ENCODE measurements around the gene ZNF497. TPM values are rescaled to one million over a fixed set of nuclear protein-coding genes. Genes with fewer than 3 reads are reported as not detected.

Gene ZNF497
- total and polyA plus RNA-seq, 2 of the 8 experiments (the other 6 are each of a cell fraction or from before 2014, with no cell fraction given) = 0.93 to 1.4 TPM

DNA sequence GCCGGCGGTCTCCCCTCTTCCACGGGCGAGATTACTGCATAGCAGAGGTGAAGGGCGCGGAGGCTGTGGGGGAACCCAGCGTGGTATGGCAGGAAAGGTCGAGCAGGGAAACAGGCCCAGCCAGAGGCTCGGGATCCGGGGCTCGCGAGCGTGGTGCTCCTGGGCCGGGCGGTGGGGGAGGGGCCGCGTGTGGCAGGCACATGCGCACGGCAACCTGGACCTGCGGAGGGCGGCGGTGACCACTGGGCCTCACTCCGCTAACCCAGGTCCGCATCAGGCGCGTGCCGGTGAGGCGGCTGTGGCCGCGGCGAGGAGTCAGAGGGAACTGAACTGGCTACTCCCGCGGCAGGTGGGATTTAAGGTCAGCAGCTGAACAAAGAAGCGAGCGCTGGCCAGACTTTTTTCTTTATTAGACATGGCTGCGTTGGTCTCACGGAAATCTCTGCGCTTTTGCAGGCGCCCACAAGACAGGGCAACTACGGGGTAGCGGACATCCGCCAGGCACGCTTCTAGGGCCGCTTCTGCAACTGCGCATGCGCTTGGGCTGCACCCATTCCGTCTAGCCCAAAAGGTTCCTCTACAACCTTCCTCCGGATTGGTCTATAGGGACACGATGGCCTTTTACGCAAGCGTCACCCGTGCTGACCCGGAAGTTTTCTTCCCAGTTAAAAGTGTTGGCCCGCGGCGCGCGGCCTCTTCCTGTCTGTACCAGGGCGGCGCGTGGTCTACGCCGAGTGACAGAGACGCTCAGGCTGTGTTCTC lies 24.2 kb upstream of the ZNF497 start, which contains the start of gene RPS5 (continued):
- TF ChIP-seq CBX8 (IDR thresholded peaks at IDR 0.05; ENCODE audit: borderline replicate concordance, low read depth, low read length) (no peak), CTBP2 (IDR thresholded peaks at IDR 0.05; ENCODE audit: borderline replicate concordance, insufficient read depth, insufficient read length, low read length) (no peak), BRCA1 (IDR thresholded peaks at IDR 0.05; ENCODE audit: low read depth, low read length) (no peak), NANOG (IDR thresholded peaks at IDR 0.05; ENCODE audit: insufficient read depth, low read depth, low read length, poor library complexity, severe bottlenecking) (no peak), JUN (IDR thresholded peaks at IDR 0.05; ENCODE audit: low read depth, low read length) (no peak), KDM5A (IDR thresholded peaks at IDR 0.05; ENCODE audit: low read length) (no peak)
- TF ChIP-seq, protein P1, sequence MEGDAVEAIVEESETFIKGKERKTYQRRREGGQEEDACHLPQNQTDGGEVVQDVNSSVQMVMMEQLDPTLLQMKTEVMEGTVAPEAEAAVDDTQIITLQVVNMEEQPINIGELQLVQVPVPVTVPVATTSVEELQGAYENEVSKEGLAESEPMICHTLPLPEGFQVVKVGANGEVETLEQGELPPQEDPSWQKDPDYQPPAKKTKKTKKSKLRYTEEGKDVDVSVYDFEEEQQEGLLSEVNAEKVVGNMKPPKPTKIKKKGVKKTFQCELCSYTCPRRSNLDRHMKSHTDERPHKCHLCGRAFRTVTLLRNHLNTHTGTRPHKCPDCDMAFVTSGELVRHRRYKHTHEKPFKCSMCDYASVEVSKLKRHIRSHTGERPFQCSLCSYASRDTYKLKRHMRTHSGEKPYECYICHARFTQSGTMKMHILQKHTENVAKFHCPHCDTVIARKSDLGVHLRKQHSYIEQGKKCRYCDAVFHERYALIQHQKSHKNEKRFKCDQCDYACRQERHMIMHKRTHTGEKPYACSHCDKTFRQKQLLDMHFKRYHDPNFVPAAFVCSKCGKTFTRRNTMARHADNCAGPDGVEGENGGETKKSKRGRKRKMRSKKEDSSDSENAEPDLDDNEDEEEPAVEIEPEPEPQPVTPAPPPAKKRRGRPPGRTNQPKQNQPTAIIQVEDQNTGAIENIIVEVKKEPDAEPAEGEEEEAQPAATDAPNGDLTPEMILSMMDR (IDR thresholded peaks at IDR 0.05; ENCODE audit: control extremely low read depth in 1 of 3, insufficient read depth in 1 of 3, low read depth in 1 of 3, low read length in 3 of 3) = no peak
- TF ChIP-seq, protein P2, sequence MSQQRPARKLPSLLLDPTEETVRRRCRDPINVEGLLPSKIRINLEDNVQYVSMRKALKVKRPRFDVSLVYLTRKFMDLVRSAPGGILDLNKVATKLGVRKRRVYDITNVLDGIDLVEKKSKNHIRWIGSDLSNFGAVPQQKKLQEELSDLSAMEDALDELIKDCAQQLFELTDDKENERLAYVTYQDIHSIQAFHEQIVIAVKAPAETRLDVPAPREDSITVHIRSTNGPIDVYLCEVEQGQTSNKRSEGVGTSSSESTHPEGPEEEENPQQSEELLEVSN (IDR thresholded peaks at IDR 0.05) = peak; percentile 77

Data from H1 (cell line).